VCaP (cell line): ENCODE results near the gene GTF2E1.
"Not testable (repeated sequence)": the region's sequence is repeated elsewhere in the genome, so short reads cannot be mapped to it uniquely, and the experiment has no call there.

Experiments
- H3K27ac ChIP-seq: fragments of 450-650 bp; 2 replicates; pipeline ENCODE4 v1.5.1; 2017
- CTCF ChIP-seq: fragments of 450-650 bp; conservative IDR thresholded peaks from 2 replicates; pipeline ENCODE4 v1.5.1; 2017; ENCODE audit warnings: mild to moderate bottlenecking, moderate library complexity

Gene GTF2E1

GRCh38 chr3:120743556-120744195, 1.1 kb downstream of the GTF2E1 start:
- peak overlapping the region; percentile 93 for H3K27ac ChIP-seq
- TF ChIP-seq CTCF, result no peak

GRCh38 chr3:120745466-120745865, 2.9 kb downstream of the GTF2E1 start:
- TF ChIP-seq CTCF, result no peak
- no peak overlapping the region for H3K27ac ChIP-seq

- no peak for TF ChIP-seq CTCF
- no peak overlapping the region for H3K27ac ChIP-seq
Measured at GRCh38 chr3:120749843-120750242, 7.3 kb downstream of the GTF2E1 start.

GRCh38 chr3:120752230-120752629, 9.7 kb downstream of the GTF2E1 start:
- no peak overlapping the region for H3K27ac ChIP-seq
- no peak for TF ChIP-seq CTCF

- no peak for TF ChIP-seq CTCF
- no peak overlapping the region for H3K27ac ChIP-seq
Measured at GRCh38 chr3:120752865-120753264, 10.3 kb downstream of the GTF2E1 start.

- no peak overlapping the region for H3K27ac ChIP-seq
- TF ChIP-seq CTCF, result no peak
Measured at GRCh38 chr3:120753810-120754209, 11.3 kb downstream of the GTF2E1 start.

- no peak overlapping the region for H3K27ac ChIP-seq
- no peak for TF ChIP-seq CTCF
Measured at GRCh38 chr3:120756061-120756460, 13.5 kb downstream of the GTF2E1 start.

GRCh38 chr3:120758551-120758950, 16.0 kb downstream of the GTF2E1 start:
- not testable (repeated sequence) for H3K27ac ChIP-seq
